Ecto neural progenitor cell (in vitro differentiated cells): ENCODE data around the gene TEX48.

Experiments
- DNase-seq: peaks from one replicate; pipeline ENCODE4 v3.0.0-alpha.2; 2018; ENCODE audit warnings: low spot score

Gene TEX48

GRCh38 chr9:114681594-114682332 lies at the start of gene TEX48:
Gene TEX48 (minus strand): TSS chr9:114682192. CDS start chr9:114671723, 10,469 bp downstream.
- DNase-seq, result peak; percentile 67

GRCh38 chr9:114731701-114732100 lies 49.7 kb upstream of the TEX48 start:
- no peak for DNase-seq

- DNase-seq, result no peak
These were observed 47.7 kb upstream of the TEX48 start for GRCh38 chr9:114729706-114730105.

- no peak for DNase-seq
These were observed 43.9 kb upstream of the TEX48 start for GRCh38 chr9:114725930-114726329.

GRCh38 chr9:114724744-114725143 lies 42.8 kb upstream of the TEX48 start:
- no peak for DNase-seq

- DNase-seq, result no peak
These were observed 41.9 kb upstream of the TEX48 start for GRCh38 chr9:114723931-114724330.

- DNase-seq, result no peak
These were observed 41.1 kb upstream of the TEX48 start for GRCh38 chr9:114722937-114723620.

- DNase-seq, result no peak
These were observed 40.2 kb upstream of the TEX48 start for GRCh38 chr9:114722081-114722621.

GRCh38 chr9:114721491-114722079 lies 39.6 kb upstream of the TEX48 start:
- no peak for DNase-seq

- no peak for DNase-seq
These were observed 38.2 kb upstream of the TEX48 start for GRCh38 chr9:114720086-114720676.

GRCh38 chr9:114719290-114719689 lies 37.3 kb upstream of the TEX48 start:
- DNase-seq, result no peak

- no peak for DNase-seq
These were observed 36.8 kb upstream of the TEX48 start for GRCh38 chr9:114718801-114719221.

- DNase-seq, result no peak
These were observed 36.0 kb upstream of the TEX48 start for GRCh38 chr9:114717908-114718486.

GRCh38 chr9:114709636-114710035 lies 27.6 kb upstream of the TEX48 start:
- no peak for DNase-seq

GRCh38 chr9:114706711-114707110 lies 24.7 kb upstream of the TEX48 start:
- DNase-seq, result no peak

GRCh38 chr9:114701988-114702387 lies 20.0 kb upstream of the TEX48 start:
- DNase-seq, result no peak

- no peak for DNase-seq
These were observed 16.0 kb upstream of the TEX48 start for GRCh38 chr9:114697951-114698351.

GRCh38 chr9:114696814-114697544 lies 15.0 kb upstream of the TEX48 start:
- DNase-seq, result no peak

- no peak for DNase-seq
These were observed 14.0 kb upstream of the TEX48 start for GRCh38 chr9:114695948-114696347.

- no peak for DNase-seq
These were observed 12.8 kb upstream of the TEX48 start for GRCh38 chr9:114694719-114695269.

GRCh38 chr9:114694146-114694545 lies 12.2 kb upstream of the TEX48 start:
- DNase-seq, result no peak
